GM21723 (cell line): ENCODE measurements around the gene RAB1B.

Experiments used
- ATAC-seq: cut with Tn5 transposase; IDR thresholded peaks from one replicate; pipeline ENCODE4 v1.9.1; 2021; ENCODE audit warnings: mild to moderate bottlenecking, moderate library complexity; ENCODE audit not compliant: unreplicated experiment

Gene RAB1B

GRCh38 chr11:66282468-66283455 is 14.3 kb downstream of the RAB1B start:
- peak; percentile 72 for ATAC-seq

GRCh38 chr11:66283461-66284105 is 15.1 kb downstream of the RAB1B start:
- ATAC-seq, result no peak

- ATAC-seq, result no peak
Measured at GRCh38 chr11:66284526-66285078, 16.2 kb downstream of the RAB1B start.

GRCh38 chr11:66285250-66285947 is 17.0 kb downstream of the RAB1B start:
- no peak for ATAC-seq

GRCh38 chr11:66286699-66287098 is 18.3 kb downstream of the RAB1B start:
- no peak for ATAC-seq

GRCh38 chr11:66287211-66287888 is 18.9 kb downstream of the RAB1B start:
- no peak for ATAC-seq

GRCh38 chr11:66287889-66288670 is 19.6 kb downstream of the RAB1B start:
- no peak for ATAC-seq

GRCh38 chr11:66288671-66289547 is 20.5 kb downstream of the RAB1B start, which contains the start of gene YIF1A:
YIF1A (minus strand) TSS chr11:66289143; CDS start chr11:66288985, 158 bp downstream.
- peak; percentile 88 for ATAC-seq

- peak; percentile 39 for ATAC-seq
Measured at GRCh38 chr11:66289548-66290329, 21.3 kb downstream of the RAB1B start.

- ATAC-seq, result no peak
Measured at GRCh38 chr11:66290330-66290621, 21.8 kb downstream of the RAB1B start.

GRCh38 chr11:66291303-66291705 is 22.9 kb downstream of the RAB1B start:
- ATAC-seq, result no peak

GRCh38 chr11:66291706-66292542 is 23.5 kb downstream of the RAB1B start, which contains the start of gene TMEM151A:
TMEM151A (plus strand) TSS chr11:66291894; CDS start chr11:66292014, 120 bp downstream.
- ATAC-seq, result no peak

GRCh38 chr11:66292543-66293332 is 24.3 kb downstream of the RAB1B start:
- no peak for ATAC-seq

- no peak for ATAC-seq
Measured at GRCh38 chr11:66293352-66293751, 24.9 kb downstream of the RAB1B start.

GRCh38 chr11:66293777-66294625 is 25.6 kb downstream of the RAB1B start:
- no peak for ATAC-seq
